A549 (cell line): ENCODE data around the gene PYURF. TPM values are rescaled to one million over a fixed set of nuclear protein-coding genes. Genes with fewer than 3 reads are reported as not detected.

Experiments used
- ATAC-seq, 2 experiments: fragments of 200-7000 bp in 1 of 2; fragments of >200 bp in 1 of 2; cut with Nextera tagmentation in 1 of 2; cut with Tn5 transposase in 1 of 2; 3 replicates each; pipeline versions ENCODE4 v1.8.0 to v1.9.1; 2018 to 2020; ENCODE audit warnings: mild to moderate bottlenecking in 1 of 2, moderate library complexity in 1 of 2
- CTCF ChIA-PET: fragments of 300-600 bp; sonication (Branson Sonifier 250); formaldehyde crosslinking; extraction: SDS; loops from one replicate; lab custom pipeline; 2021; ENCODE audit warnings: antibody characterized with exemption, inconsistent platforms; lab: Yijun Ruan, JAX
- POLR2A ChIA-PET: fragments of 350-600 bp; formaldehyde crosslinking; extraction: SDS; loops from one replicate; lab custom pipeline; 2021; ENCODE audit warnings: antibody characterized with exemption, inconsistent platforms; lab: Yijun Ruan, JAX
- DNase-seq, 2 experiments: peaks; one replicate each; pipeline versions ENCODE4 v3.0.0 to v3.0.0-alpha.2; 2011 to 2016; ENCODE audit warnings: low read depth in 1 of 2, low spot score in 1 of 2
- FAIRE-seq: peaks from 2 replicates; lab custom pipeline; 2011; peaks lifted over from hg19 to GRCh38; lab: Jason Lieb, UNC
- H3K27ac ChIP-seq, 2 experiments: fragments of >200 bp; sonication (Bioruptor Twin); formaldehyde crosslinking; 3 replicates each; pipeline ENCODE4 v1.5.1; 2016 to 2017
- H3K4me1 ChIP-seq: fragments of >200 bp; sonication (Bioruptor Twin); formaldehyde crosslinking; 3 replicates; pipeline ENCODE4 v1.6.1; 2016
- H3K4me2 ChIP-seq: fragments of >200 bp; sonication (Bioruptor Twin); formaldehyde crosslinking; 3 replicates; pipeline ENCODE4 v1.6.1; 2016
- H3K4me3 ChIP-seq: fragments of >200 bp; sonication (Bioruptor Twin); formaldehyde crosslinking; 3 replicates; pipeline ENCODE4 v1.5.1; 2016
- H3K9me3 ChIP-seq: fragments of >200 bp; sonication (Bioruptor Twin); formaldehyde crosslinking; 3 replicates; pipeline ENCODE4 v1.6.1; 2016
- CBX2 ChIP-seq: fragments of 200-600 bp; sonication (generic); IDR thresholded peaks from 2 replicates; pipeline ENCODE4 v1.6.1; 2016; ENCODE audit warnings: low read depth, mild to moderate bottlenecking, borderline replicate concordance
- CHD2 ChIP-seq: fragments of 150-350 bp; IDR thresholded peaks from 2 replicates; pipeline ENCODE4 v1.6.1; 2014; ENCODE audit warnings: low read length; ENCODE audit not compliant: partially characterized antibody
- CHD4 ChIP-seq: fragments of 200-600 bp; sonication (generic); IDR thresholded peaks from 2 replicates; pipeline ENCODE4 v1.6.1; 2016; ENCODE audit warnings: antibody characterized with exemption, mild to moderate bottlenecking, borderline replicate concordance
- CTCF ChIP-seq: fragments of >200 bp; sonication (Bioruptor Twin); formaldehyde crosslinking; IDR thresholded peaks from 3 replicates; pipeline ENCODE4 v1.5.1; 2016
- FOXS1 ChIP-seq: fragments of 250-450 bp; sonication (Bioruptor Pico); IDR thresholded peaks from 2 replicates; pipeline ENCODE4 v1.5.0; 2020; ENCODE audit warnings: mild to moderate bottlenecking, moderate library complexity
- HOXA7 ChIP-seq: fragments of 250-450 bp; sonication (Bioruptor Pico); IDR thresholded peaks from 2 replicates; pipeline ENCODE4 v1.5.0; 2020; ENCODE audit warnings: mild to moderate bottlenecking, moderate library complexity
- KDM5A ChIP-seq: fragments of 200-600 bp; sonication (generic); IDR thresholded peaks from 2 replicates; pipeline ENCODE4 v1.6.1; 2016; ENCODE audit warnings: antibody characterized with exemption, mild to moderate bottlenecking
- MAZ ChIP-seq: fragments of 150-350 bp; IDR thresholded peaks from 2 replicates; pipeline ENCODE4 v1.6.1; 2014; ENCODE audit warnings: antibody characterized with exemption, low read depth, low read length, borderline replicate concordance
- PBX3 ChIP-seq: IDR thresholded peaks from 2 replicates; pipeline ENCODE4 v1.6.1; 2012
- PHF8 ChIP-seq: fragments of 200-600 bp; sonication (generic); IDR thresholded peaks from 2 replicates; pipeline ENCODE4 v1.6.1; 2016; ENCODE audit warnings: low read depth, mild to moderate bottlenecking, antibody characterized with exemption, moderate library complexity, borderline replicate concordance
- POLR2A ChIP-seq: IDR thresholded peaks from 2 replicates; pipeline ENCODE4 v1.6.1; 2012; ENCODE audit warnings: mild to moderate bottlenecking, low read length
- RAD21 ChIP-seq, 2 experiments: fragments of >200 bp in 1 of 2; sonication (Bioruptor Twin) in 1 of 2; formaldehyde crosslinking in 1 of 2; IDR thresholded peaks in 1 of 2; conservative IDR thresholded peaks in 1 of 2; 2 replicates in 1 of 2; 3 replicates in 1 of 2; pipeline ENCODE4 v1.6.1; 2012 to 2018; ENCODE audit warnings: inconsistent platforms in 1 of 2
- RCOR1 ChIP-seq: fragments of 150-350 bp; IDR thresholded peaks from 2 replicates; pipeline ENCODE4 v1.6.1; 2014; ENCODE audit warnings: antibody characterized with exemption, low read length, low read depth
- SMC3 ChIP-seq: fragments of >200 bp; sonication (Bioruptor Twin); formaldehyde crosslinking; IDR thresholded peaks from 3 replicates; pipeline ENCODE4 v1.6.1; 2018; ENCODE audit warnings: inconsistent platforms
- ZNF302 ChIP-seq: fragments of 250-450 bp; sonication (Bioruptor Pico); IDR thresholded peaks from 2 replicates; pipeline ENCODE4 v1.9.0; 2021; ENCODE audit warnings: inconsistent platforms, mild to moderate bottlenecking, moderate library complexity
- WGBS: methylation state at CpG from one replicate; pipeline ENCODE4 v1.1.6; 2017; ENCODE audit errors: missing lambda C conversion rate; 5-methylcytosine and 5-hydroxymethylcytosine counted together
- polyA plus RNA-seq, 4 experiments: library from polyadenylated mRNA; depleted of rRNA in 3 of 4; stranded (reverse); fragments of >200 nt; fragmentation: RNase III in 1 of 4; extraction: RNeasy Plus Mini Kit Qiagen cat#74134 plus additional on column Dnase treatment in 1 of 4; gene quantifications; 2 replicates in 3 of 4; 3 replicates in 1 of 4; pipeline ENCODE4 v1.2.3, GENCODE V29; 2011 to 2017
- TF ChIP-seq, protein P1 (sequence below): fragments of 200-600 bp; sonication (generic); IDR thresholded peaks from 2 replicates; pipeline ENCODE4 v1.6.1; 2016; ENCODE audit warnings: antibody characterized with exemption, mild to moderate bottlenecking, moderate library complexity
- TF ChIP-seq, protein P2 (sequence below): fragments of 250-450 bp; sonication (Bioruptor Pico); IDR thresholded peaks from 2 replicates; pipeline ENCODE4 v1.5.0; 2020; ENCODE audit warnings: low read depth, mild to moderate bottlenecking, moderate library complexity
- TF ChIP-seq, protein P3 (sequence below): fragments of >200 bp; sonication (Bioruptor Twin); formaldehyde crosslinking; IDR thresholded peaks from 3 replicates; pipeline ENCODE4 v1.6.1; 2016

Gene PYURF
- polyA plus RNA-seq, 2 of the 4 experiments (the other 2 are of a cell fraction), result 70.2 to 72.7 TPM

- no peak for DNase-seq
- TF ChIP-seq CTCF (peak; percentile 39), SMC3 (peak; percentile 42; the same call in 2 of the 3 replicates), POLR2A (no peak), MAZ (no peak), RCOR1 (no peak), CBX2 (no peak), HOXA7 (CRISPR knock-in tag) (no peak), FOXS1 (CRISPR knock-in tag) (no peak), ZNF302 (CRISPR knock-in tag) (no peak), RAD21 (conservative IDR thresholded peaks at IDR 0.05 in 1 of 2, IDR thresholded peaks at IDR 0.05 in 1 of 2) (peak; percentile 38 to 64), PBX3 (no peak), KDM5A (no peak), PHF8 (no peak), CHD4 (no peak), CHD2 (no peak)
- TF ChIP-seq, protein P1, sequence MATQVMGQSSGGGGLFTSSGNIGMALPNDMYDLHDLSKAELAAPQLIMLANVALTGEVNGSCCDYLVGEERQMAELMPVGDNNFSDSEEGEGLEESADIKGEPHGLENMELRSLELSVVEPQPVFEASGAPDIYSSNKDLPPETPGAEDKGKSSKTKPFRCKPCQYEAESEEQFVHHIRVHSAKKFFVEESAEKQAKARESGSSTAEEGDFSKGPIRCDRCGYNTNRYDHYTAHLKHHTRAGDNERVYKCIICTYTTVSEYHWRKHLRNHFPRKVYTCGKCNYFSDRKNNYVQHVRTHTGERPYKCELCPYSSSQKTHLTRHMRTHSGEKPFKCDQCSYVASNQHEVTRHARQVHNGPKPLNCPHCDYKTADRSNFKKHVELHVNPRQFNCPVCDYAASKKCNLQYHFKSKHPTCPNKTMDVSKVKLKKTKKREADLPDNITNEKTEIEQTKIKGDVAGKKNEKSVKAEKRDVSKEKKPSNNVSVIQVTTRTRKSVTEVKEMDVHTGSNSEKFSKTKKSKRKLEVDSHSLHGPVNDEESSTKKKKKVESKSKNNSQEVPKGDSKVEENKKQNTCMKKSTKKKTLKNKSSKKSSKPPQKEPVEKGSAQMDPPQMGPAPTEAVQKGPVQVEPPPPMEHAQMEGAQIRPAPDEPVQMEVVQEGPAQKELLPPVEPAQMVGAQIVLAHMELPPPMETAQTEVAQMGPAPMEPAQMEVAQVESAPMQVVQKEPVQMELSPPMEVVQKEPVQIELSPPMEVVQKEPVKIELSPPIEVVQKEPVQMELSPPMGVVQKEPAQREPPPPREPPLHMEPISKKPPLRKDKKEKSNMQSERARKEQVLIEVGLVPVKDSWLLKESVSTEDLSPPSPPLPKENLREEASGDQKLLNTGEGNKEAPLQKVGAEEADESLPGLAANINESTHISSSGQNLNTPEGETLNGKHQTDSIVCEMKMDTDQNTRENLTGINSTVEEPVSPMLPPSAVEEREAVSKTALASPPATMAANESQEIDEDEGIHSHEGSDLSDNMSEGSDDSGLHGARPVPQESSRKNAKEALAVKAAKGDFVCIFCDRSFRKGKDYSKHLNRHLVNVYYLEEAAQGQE, result no peak
- TF ChIP-seq, protein P2, sequence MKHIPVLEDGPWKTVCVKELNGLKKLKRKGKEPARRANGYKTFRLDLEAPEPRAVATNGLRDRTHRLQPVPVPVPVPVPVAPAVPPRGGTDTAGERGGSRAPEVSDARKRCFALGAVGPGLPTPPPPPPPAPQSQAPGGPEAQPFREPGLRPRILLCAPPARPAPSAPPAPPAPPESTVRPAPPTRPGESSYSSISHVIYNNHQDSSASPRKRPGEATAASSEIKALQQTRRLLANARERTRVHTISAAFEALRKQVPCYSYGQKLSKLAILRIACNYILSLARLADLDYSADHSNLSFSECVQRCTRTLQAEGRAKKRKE (CRISPR knock-in tag), result no peak
- TF ChIP-seq, protein P3, sequence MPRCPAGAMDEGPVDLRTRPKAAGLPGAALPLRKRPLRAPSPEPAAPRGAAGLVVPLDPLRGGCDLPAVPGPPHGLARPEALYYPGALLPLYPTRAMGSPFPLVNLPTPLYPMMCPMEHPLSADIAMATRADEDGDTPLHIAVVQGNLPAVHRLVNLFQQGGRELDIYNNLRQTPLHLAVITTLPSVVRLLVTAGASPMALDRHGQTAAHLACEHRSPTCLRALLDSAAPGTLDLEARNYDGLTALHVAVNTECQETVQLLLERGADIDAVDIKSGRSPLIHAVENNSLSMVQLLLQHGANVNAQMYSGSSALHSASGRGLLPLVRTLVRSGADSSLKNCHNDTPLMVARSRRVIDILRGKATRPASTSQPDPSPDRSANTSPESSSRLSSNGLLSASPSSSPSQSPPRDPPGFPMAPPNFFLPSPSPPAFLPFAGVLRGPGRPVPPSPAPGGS, result no peak
- CTCF ChIA-PET, result interaction anchor here (0.7 to 4.7 kb wide), 8 partner anchors 25 to 494 kb away, joined by 3 to 41 read pairs (median 3); no protein-coding TSS in a partner anchor
- H3K27ac ChIP-seq, result no peak overlapping the region
- H3K4me1 ChIP-seq, result peaks cover 16% of the 10 kb centered on the region; the same call in 2 of the 3 replicates
- no peak overlapping the region for H3K4me3 ChIP-seq
- POLR2A ChIA-PET, result no interaction called here
- WGBS, result 56% methylated on average over 3 of the region's 3 CpGs
- no peak for FAIRE-seq
- H3K9me3 ChIP-seq, result no peaks in the 10 kb centered on the region
- no peak overlapping the region for H3K4me2 ChIP-seq
- no peak for ATAC-seq
These were observed 5.3 kb upstream of the PYURF start for GRCh38 chr4:88528861-88529260.
